Germinal center (tissue), 1 donor: ENCODE measurements around the gene BBS10.
A peak's percentile ranks its signal among the peaks of the same experiment; 100 is the strongest.
"Not testable (repeated sequence)": the region's sequence is repeated elsewhere in the genome, so short reads cannot be mapped to it uniquely, and the experiment has no call there.

Experiments used
- DNase-seq: peaks from one replicate; pipeline ENCODE4 v3.0.0; 2012; ENCODE audit warnings: mixed read lengths, low spot score

BBS10 gene

GRCh38 chr12:76348079-76348901 lies at the start of gene BBS10:
TSS of gene BBS10 (minus strand) at chr12:76348415. CDS start at chr12:76348358, 57 bp downstream.
- DNase-seq, result peak; percentile 92

DNA sequence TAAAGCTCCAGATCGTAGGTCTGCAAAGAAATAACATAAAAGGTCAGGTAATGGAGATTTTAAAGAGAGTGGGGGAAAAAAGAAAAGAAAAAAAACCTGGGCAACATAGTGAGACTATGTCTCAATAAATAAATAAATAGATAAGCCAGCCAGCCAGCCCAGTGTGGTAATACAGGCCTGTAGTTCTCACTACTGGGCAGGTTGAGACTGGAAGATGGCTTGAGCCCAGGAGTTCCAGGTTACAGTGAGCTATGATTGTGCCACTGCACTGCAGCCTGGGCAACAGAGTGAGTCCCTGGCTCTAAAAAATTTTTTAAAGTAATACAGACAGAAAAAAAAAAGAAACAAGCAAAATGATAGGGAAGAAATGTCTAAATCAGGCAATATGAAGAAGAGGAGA lies 43.2 kb upstream of the BBS10 start:
- no peak for DNase-seq

DNA sequence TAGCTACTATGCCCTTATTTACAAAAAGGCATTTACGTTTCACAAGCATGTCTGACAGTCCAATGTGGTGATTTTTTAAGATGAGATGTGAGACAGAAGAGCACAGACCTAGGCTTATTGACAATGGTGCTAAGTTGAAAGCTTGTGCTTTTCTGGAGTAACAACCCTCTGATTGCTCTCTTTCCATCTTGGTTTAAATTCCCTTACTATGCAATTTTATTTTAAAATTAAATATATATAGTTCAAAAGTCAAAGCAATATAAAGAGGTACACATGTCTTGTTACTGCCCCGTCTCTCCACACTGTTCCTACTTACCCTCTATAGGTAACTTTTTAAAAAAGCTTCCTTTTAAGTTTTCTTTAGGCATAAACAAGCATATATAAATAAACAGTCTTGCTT lies 39.4 kb upstream of the BBS10 start:
- DNase-seq, result no peak

DNA sequence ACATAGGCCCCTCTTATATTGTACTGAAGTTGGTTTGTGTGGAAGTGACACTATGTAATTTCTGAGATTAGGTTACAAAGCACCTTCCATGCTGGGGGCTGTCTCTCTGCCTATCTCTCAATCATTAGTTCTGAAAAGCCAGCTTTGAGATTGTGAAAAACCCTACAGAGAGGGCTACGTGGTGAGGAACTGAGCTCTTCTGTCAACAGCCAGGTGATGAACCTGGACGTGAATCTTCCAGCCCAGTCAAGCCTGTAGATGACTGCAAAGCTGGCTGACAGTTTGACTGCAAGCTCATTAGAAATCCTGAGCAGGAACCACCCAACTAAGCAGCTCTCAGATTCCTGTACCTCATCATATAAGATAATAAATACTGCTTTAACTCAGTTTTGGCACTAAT lies 36.3 kb upstream of the BBS10 start:
- no peak for DNase-seq

DNA sequence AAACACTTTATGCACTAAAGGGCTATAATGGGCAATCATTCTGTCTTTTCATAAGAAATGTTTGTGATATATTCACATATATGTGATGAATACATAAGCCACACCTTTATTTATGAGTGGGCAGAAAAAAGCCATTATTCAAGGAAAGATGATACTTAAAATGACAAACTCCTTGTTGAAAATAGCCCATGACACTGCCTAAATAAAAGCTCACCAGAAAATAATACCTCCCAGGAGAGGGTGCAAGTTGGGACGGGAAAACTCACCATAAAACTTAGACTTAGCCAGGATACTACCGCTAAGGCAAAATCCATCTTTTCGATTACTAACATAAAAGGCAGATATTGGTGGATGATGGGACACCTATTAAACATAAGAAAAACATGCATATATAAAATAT lies 35.8 kb upstream of the BBS10 start:
- DNase-seq, result no peak

GRCh38 chr12:76379261-76379660 lies 31.0 kb upstream of the BBS10 start:
- no peak for DNase-seq

DNA sequence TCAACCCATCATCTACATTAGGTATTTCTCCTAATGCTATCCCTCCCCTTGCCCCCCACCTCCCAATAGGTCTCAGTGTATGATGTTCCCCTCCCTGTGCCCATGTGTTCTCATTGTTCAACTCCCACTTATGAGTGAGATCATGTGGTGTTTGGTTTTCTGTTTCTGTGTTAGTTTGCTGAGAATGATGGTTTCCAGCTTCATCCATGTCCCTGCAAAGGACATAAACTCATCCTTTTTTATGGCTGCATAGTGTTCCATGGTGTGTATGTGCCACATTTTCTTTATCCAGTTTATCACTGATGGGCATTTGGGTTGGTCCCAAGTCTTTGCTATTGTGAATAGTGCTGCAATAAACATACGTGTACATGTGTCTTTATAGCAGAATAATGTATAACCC lies 28.7 kb upstream of the BBS10 start:
- DNase-seq, result not testable (repeated sequence)

GRCh38 chr12:76375939-76376338 lies 27.7 kb upstream of the BBS10 start:
- DNase-seq, result no peak

- DNase-seq, result no peak
Measured at GRCh38 chr12:76375470-76375869, 27.3 kb upstream of the BBS10 start.

DNA sequence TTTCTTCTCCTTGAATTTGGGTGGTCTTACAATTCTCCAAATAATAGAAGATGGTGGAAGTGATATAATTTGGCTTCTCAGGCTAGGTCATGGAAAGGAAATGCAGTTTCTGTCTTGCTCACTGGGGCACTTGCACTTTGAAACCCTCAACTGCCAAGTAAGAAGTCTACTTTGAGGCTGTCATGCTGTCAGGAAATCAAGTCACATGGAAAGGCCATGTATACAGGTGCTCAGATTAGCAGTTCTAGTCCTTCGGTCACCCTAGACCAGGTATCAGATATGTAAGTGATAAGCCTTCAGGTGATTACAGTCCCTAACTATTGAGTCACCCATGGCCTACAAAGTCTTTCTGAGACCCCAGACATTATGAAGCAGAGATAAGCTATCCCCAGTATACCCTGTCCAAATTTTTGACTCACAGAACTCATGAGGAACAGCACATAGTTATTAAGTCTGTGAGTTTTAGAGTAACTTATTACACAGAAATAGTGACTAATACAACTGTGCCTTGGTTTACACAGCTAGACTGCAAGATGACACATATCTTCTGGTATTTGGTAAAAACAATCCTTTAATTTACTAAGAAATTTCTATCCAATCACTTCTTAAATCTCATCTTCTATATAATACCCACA lies 26.3 kb upstream of the BBS10 start:
- DNase-seq, result no peak

- no peak for DNase-seq
Measured at GRCh38 chr12:76368230-76368629, 20.0 kb upstream of the BBS10 start.

- DNase-seq, result no peak
Measured at GRCh38 chr12:76366163-76366562, 17.9 kb upstream of the BBS10 start.

GRCh38 chr12:76364131-76364530 lies 15.9 kb upstream of the BBS10 start:
- not testable (repeated sequence) for DNase-seq

DNA sequence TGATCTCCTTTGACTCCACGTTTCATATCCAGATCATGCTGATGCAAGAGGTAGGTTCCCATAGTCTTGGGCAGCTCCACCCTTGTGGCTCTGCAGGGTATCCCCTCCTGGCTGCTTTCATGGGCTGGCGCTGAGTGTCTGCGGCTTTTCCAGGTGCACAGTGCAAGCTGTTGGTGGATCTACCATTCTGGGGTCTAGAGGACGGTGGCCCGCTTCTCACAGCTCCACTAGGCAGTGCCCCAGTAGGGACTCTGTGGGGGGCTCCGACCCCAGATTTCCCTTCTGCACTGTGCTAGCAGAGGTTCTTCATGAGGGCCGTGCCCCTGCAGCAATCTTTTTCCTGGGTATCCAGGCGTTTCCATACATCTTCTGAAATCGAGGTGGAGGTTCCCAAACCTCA lies 12.1 kb upstream of the BBS10 start:
- DNase-seq, result no peak

- DNase-seq, result no peak
Measured at GRCh38 chr12:76356071-76356470, 7.9 kb upstream of the BBS10 start.

GRCh38 chr12:76346798-76347420 lies 1.3 kb downstream of the BBS10 start:
- no peak for DNase-seq

DNA sequence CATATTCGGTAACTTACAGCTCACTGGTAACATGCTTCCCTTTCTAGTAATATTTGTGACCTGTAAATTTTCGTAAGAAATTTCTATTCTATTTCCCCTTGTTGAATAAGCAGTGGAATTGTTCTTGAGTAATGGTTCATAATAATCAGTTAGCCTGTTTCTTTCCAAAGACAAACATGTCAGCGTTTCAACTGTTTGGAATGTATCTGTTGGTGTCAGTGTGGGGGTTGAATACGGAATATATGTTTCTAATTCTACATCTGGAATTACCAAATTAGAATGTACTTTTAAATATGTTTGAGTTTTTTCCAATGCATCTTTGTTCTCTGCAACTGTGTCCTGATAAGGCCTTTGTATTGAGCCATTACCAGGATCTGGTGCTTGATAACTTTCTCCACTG lies 2.0 kb downstream of the BBS10 start:
- DNase-seq, result no peak

DNA sequence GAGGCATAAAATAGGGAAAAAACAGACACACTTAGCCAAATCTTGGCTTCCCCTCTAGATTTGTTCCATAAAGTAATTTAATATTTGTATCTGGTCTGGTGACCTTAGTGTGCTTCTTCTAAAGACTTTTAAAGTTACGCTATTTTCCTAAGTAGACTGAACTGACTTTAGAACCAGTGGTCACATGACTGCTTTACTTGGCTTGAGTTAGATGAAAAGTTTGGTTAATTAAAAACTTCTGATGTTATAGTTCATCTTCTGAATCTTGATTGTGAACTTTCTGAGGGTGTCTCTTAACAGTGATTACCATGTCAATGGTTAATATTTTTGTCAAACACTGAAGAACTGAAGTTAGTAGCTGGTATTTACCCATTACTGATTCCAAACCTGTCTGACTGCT lies 2.6 kb downstream of the BBS10 start:
- DNase-seq, result no peak

DNA sequence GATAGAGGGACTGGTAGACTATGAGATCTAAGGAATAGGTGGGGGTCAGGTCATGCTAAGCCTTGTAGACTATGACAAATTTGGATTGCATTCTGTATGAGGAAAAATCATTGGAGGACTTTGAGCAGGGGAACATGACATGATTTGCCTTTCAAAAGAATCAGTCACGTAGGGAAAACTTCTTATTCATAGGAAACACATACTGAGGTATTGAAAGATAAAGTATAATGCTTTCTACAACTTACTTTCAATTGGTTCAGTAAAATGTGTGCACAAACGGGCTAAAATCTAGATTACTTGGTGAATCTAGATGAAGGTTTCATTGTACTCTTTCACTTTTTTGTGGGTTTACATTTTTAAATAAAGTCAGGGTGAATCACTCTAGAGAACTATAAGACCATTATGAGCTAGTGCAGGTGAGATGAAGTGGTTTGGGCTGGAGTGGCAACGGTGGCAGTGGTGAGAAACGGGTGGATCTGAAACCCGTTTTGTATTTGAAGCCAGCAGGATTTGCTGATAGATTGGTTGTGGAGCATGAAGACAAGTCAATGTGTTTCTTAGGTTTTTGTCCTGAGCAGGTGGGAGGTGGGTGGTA lies 6.7 kb downstream of the BBS10 start:
- no peak for DNase-seq

DNA sequence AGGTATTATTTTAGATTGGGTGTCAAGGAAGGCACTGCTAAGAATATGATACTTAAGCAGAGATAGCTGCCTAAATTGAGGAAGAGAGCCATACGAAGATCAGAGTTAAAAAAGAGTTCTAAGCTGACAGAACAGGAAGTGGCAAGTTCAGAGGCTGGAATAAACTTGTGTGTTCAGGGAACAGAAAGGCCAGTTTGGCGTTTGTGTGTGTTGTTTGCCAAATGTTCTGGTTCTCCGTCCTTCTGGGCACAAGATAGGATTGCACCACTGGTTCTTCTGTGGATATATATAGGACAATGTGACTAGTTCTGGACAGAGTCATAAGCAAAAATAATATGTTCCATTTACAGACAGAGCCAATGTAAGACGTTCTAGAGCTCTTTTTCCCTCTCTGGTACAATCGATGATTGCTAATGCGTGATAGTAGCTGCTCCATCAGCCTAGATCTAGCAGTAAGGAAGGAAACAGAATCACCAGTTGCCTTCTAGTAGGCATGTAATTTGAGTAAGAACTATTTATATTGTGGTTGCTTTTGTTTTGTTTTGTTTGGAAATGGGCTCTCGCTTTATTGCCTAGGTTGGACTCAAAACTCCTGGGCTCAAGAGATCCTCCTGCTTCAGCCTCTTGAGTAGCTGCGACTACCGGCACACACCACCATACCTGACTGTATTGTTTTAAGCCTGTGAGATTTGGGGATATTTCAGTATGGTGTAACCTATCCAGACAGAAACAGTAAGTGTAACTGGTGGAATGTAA lies 7.4 kb downstream of the BBS10 start:
- no peak for DNase-seq

GRCh38 chr12:76337583-76337982 lies 10.6 kb downstream of the BBS10 start:
- no peak for DNase-seq

- no peak for DNase-seq
Measured at GRCh38 chr12:76332606-76333005, 15.6 kb downstream of the BBS10 start.
